GM21723 (cell line): ENCODE results near the gene RUFY1.

ENCODE experiments used
- ATAC-seq: cut with Tn5 transposase; IDR thresholded peaks from one replicate; pipeline ENCODE4 v1.9.1; 2021; ENCODE audit warnings: mild to moderate bottlenecking, moderate library complexity; ENCODE audit not compliant: unreplicated experiment

The RUFY1 gene

GRCh38 chr5:179601871-179602625, 51.7 kb downstream of the RUFY1 start:
- ATAC-seq: no peak

GRCh38 chr5:179603308-179603707, 53.0 kb downstream of the RUFY1 start:
- ATAC-seq: no peak

GRCh38 chr5:179605026-179605833, 54.9 kb downstream of the RUFY1 start:
- no peak for ATAC-seq

- no peak for ATAC-seq
These were observed 55.9 kb downstream of the RUFY1 start for GRCh38 chr5:179606071-179606909.

- no peak for ATAC-seq
These were observed 56.5 kb downstream of the RUFY1 start for GRCh38 chr5:179606910-179607159.

GRCh38 chr5:179607160-179607931, 57.0 kb downstream of the RUFY1 start:
- no peak for ATAC-seq

GRCh38 chr5:179608131-179608581, 57.8 kb downstream of the RUFY1 start:
- no peak for ATAC-seq

- no peak for ATAC-seq
These were observed 59.4 kb downstream of the RUFY1 start for GRCh38 chr5:179609834-179610108.

- no peak for ATAC-seq
These were observed 60.0 kb downstream of the RUFY1 start for GRCh38 chr5:179610109-179610902.

GRCh38 chr5:179610903-179611265, 60.5 kb downstream of the RUFY1 start:
- no peak for ATAC-seq

- no peak for ATAC-seq
These were observed 62.5 kb downstream of the RUFY1 start for GRCh38 chr5:179612577-179613459.

GRCh38 chr5:179613460-179614071, 63.2 kb downstream of the RUFY1 start:
- ATAC-seq: no peak

- no peak for ATAC-seq
These were observed 64.4 kb downstream of the RUFY1 start for GRCh38 chr5:179614745-179615144.

GRCh38 chr5:179615203-179615602, 64.8 kb downstream of the RUFY1 start:
- ATAC-seq: no peak

GRCh38 chr5:179616002-179616594, 65.7 kb downstream of the RUFY1 start:
- no peak for ATAC-seq

- ATAC-seq: no peak
These were observed 67.6 kb downstream of the RUFY1 start for GRCh38 chr5:179617930-179618329.

- ATAC-seq: no peak
These were observed 68.7 kb downstream of the RUFY1 start for GRCh38 chr5:179618923-179619554.

- ATAC-seq: no peak
These were observed 69.4 kb downstream of the RUFY1 start for GRCh38 chr5:179619776-179620175.
